ENCODE data around the gene ZNF239.
"Not testable (repeated sequence)": the region's sequence is repeated elsewhere in the genome, so short reads cannot be mapped to it uniquely, and the experiment has no call there.

The ZNF239 gene

DNA sequence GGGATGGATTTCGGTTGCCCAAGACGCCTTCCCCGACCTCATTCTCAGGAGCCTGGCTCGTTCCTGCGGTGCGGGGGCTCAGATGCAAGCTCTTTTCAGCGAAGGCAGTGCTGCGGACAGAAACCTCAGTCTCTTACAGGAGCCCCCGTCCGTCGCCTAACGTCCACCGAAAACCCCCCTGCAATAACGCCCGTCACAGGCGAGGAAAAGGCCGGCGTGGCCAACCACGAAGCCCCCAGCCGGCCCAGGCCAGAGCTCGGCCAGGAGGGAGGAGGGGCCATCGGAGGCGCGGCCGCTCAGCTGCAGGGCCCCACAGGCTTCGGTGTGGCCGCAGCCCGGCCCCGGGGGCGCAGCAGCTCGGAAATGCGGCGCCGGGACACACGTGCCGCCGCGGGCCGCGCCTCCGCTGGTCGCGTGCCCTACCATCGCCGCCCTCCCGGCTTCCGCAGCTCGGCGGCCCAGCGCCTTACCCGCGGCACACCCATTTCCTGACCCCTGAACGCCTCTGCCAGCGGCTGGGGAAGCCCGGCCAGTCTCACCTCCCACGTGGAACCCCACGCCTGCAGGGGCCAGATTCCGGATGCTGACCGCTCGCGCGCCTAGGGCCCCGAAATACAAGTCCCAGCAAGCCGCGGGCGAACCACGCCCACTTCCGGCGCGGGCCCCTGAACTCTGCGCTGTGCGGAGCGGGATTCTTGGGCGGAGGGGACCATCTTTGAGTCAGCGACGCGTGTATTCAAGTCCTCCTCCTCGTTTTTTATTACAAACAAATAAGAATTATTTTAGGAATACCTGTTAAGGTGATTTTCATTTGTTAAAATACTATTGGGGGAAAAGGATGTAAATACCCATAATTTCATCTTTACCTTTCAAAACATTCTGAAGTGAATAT is at the start of gene ZNF239:
TSS of gene ZNF239 (minus strand) at position 616 of the 892 bp plus-strand sequence. CDS start 16,537 bp downstream, outside the sequence.
- peak; percentile 92 for DNase-seq

DNA sequence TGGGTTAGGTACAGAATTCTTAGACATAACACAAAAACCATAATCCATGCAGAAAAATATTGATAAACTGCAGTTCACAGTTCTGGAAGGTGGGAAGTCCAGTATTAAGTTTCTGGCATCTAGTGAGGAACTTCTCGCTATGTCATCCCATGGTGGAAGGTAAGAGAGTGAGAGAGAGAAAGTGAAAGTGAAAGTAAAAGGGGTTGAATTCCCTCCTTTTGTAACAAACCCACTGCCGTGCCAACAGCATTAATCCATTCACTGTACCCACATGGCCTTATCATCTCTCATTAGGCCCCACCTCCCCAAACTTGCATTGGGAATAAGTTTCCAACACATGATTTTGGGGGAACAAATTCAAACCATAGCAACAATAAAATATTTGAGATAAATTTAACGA is 48.9 kb upstream of the ZNF239 start:
- no peak for DNase-seq

DNA sequence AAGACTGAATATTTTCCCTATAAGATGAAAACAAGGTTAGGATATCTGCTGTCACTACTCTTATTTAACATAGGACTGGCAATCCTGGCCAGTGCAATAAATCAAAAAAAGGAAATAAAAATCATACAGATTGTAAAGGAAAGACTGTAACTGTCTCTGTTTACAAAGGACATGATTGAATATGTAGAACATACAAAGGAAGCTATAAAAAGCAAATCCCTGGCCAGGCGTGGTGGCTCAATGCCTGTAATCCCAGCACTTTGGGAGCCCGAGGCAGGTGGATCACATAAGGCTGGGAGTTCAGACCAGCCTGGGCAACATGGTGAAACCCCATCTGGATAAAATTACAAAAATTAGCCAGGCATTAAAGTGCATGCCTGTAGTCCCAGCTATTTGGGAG is 47.6 kb upstream of the ZNF239 start:
- no peak for DNase-seq

DNA sequence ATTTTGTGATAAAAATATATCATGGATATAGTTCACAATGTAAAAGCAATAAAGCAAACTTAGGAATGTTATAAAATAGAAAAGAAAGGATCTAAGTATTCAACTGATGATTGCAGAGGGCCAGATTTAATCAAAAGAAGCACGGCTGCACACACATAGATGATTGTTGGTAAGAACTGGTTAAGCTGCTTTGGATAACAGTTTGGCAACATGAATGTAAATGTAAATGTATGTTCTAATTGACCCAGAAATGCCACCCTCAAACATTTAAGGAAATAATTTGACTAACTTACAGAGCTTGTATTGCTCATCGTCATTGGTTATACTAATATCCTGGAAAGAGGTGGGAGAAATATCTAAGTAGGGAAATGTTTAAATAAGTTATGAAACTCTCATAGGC is 45.0 kb upstream of the ZNF239 start:
- no peak for DNase-seq

DNA sequence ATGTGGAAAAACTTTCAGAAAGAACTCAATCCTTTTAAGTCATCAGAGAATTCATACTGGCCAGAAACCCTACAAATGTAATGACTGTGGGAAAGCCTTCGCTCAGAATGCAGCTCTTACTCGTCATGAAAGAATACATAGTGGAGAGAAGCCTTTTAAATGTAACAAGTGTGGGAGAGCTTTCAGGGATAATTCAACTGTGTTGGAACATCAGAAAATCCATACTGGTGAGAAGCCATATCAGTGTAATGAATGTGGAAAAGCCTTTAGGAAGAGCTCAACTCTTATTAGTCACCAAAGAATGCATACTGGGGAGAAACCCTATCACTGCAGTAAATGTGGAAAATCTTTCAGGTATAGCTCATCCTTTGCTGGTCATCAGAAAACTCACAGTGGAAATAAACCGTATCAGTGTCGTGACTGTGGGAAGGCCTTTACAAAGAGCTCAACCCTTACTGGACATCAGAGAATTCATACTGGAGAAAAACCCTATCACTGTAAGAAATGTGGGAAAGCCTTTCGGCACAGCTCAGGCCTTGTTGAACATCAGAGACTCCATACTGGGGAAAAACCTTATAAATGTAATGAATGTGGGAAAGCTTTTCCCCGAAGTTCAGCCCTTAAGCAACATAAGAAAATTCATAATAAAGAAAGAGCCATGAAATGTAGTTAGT is 42.4 kb upstream of the ZNF239 start:
- DNase-seq = no peak

DNA sequence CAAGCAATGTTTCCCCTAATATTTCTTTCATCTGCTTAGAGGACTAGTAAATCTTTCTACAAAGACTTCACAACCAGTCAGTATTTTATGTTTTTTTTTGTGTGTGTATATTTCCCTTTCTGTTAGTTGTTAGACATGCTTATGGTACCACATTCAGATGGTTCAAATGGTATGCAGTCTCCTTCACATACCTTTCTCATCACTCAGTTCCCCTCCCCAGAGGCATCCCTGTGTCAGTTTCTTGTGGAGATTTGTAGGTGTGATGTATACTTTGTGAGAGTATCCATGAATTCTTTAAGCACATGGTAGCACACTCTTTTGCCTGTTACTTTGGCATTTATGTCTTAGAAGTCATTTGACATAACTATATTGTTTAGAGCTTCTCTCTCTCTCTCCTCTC is 36.2 kb upstream of the ZNF239 start:
- no peak for DNase-seq

DNA sequence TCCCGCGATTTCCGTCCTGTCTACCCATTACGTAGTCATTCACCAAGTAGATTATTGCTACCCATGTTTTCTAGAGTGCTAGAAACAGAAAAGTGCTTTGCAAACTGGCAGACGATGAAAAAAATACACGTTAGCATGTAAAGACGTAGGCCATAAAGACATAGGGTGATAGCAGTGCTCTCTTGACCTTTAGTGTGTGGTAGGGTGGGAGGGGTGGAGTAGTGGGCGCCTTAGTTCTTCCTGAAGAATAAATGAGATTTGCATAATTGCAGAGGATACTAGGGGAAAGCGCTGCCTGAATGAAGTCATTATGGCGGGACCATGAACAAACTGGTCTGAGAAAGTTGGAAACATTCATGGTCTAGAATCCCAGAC is 32.8 kb upstream of the ZNF239 start:
- DNase-seq = no peak

DNA sequence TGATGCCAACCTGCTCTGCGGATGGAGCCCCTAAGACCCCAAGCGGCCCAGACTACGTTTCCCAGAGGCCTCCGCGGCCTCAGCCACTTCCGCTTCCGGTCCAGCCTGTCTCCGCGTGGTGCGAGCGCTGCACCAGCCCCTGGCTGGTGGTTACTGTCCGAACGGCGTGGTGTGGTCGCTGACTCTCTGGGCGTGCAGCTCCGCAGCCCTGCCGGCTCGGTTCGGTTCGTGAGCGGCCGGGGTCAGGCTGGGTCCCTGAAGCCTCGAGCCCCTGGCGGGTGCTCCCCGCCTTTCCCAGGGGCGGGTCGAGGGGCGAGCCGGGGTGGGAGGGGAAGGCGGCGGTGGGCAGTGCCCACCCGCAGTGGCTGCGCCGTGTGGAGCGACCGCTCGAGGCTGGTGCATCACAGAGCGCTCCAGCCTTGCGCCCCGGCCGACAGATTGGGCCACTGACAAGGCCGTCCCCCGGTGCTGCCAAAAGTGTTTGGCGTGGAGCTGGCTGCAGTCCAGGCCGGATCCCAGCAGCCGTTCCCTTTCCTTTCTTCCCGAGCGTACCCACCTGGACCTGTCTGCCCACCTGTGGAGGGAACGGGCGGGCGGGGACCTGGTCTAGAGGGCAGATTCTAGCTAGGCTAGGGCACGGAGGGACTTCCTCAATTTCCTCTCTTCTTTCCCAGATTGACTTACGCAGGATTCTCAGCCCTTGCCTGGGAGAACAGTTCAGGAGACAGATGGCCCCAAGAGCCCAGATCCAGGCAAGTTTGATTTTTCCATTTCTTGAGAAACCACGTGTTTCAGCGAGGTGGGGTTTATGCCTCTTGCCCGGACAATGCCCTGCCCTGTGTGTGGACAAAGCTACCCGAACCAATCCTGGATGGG is 32.1 kb upstream of the ZNF239 start, which contains the start of gene ZNF485:
TSS of gene ZNF485 (plus strand) at position 116 of the 876 bp plus-strand sequence. CDS start at position 729, 613 bp downstream.
- DNase-seq = peak; percentile 87

DNA sequence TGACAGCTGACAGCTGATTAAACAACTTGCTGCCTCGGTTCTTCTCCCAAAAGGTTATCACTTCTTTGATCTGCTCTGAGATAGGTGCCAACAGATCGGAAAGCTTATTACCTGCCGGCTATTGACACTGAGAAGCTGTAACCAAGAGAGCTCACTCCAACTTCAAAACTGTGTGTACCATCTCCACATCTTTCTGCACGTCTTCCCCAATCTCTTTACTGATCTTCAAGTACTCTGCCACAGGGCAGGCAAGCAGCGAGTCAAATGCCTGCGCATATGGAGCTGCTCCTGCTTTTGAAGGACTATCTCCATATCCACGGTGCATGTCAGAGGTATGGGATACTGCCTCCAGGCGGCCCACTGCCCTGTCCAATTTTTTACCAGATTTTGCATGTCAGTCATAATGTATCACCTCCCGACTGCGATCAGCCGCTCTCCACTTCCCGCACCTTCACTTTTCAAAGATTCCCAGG is 31.5 kb upstream of the ZNF239 start:
- no peak for DNase-seq

DNA sequence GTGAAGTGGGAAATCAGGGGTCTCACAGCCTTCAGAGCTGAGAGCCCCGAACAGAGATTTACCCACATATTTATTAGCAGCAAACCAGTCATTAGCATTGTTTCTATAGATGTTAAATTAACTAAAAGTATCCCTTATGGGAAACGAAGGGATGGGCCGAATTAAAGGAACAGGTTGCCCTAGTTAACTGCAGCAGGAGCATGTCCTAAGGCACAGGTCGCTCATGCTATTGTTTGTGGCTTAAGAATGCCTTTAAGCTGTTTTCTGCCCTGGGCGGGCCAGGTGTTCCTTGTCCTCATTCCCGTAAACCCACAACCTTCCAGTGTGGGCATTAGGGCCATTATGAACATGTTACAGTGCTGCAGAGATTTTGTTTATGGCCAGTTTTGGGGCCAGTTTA is 27.2 kb upstream of the ZNF239 start:
- DNase-seq = not testable (repeated sequence)

DNA sequence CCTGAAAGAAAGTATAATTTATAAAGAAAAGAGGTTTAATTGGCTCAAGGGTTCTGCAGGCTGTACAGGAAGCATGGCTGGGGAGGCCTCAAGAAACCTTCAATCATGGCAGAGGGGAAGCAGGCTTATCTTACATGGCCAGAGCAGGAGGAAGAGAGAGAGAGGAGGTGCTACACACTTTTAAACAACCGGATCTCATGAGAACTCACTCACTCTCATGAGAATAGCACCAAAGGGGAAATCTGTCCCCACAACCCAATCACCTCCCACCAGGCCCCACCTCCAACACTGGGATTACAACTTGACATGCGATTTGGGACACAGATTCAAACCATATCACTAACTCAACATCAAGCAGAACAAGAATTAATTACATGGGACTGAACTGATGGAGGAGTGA is 24.9 kb upstream of the ZNF239 start:
- no peak for DNase-seq

DNA sequence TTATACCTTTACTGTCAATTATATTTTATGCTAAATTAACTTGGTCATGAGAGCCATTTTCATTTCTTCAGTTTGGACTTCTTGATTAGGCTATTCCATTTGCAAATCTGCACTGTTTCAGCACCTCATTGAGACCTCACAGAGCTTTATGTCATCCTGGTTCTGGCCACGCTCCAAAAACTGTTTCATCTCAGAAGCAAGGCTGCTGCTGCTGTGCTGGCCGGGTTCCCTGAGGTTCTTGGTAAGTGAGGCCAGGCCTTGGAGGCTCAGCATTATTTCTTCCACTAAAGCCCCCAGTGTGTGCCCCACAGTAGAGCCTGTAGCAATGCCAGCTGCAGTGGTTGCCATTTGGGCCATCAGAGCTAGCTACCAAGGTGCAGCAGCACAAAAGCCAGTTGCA is 24.0 kb upstream of the ZNF239 start:
- no peak for DNase-seq

DNA sequence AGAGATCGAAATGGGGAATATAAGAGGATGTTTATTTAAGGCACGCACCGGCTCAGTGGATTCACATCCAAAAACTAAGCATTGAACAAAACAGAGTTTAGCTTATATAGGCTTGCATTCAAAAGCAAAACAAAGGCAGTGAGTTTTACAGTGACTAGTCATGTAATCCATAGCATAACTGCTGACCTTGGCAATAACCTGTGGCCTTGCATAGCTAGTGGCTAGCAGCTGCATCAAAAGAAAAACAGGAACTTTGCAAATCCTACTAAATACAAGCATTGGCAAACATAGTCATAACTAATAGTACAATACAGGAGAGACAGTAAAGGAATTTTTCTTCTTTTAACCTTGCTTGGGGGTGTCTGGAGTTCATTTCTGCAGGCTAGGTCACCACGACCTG is 22.1 kb upstream of the ZNF239 start:
- DNase-seq = no peak

DNA sequence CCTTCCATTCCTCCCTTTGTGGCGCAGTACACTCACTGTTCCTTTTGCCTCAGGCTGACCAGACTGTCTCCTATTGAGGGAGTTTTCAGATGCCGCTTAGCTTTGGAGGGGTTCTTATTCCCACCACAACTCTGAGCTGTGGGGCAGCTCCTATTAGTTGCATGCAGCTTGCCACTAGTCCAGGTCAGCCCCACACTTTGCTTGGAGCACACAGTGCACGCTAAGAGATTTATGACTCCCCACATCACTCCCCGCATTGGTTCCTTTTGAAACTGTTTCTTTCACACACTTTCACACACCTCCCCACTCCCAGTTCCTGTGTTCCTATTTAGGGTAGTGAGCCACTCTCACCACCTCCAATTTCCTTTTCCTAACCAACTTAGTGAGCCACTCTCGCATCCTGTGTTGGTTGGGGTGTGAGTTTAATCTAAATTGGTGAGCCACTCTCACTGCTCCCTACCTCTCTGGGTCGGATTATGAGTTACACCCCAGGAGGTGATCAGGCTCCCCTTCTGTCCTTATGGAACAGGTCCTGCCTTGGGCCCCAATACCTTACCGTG is 21.4 kb upstream of the ZNF239 start:
- no peak for DNase-seq

DNA sequence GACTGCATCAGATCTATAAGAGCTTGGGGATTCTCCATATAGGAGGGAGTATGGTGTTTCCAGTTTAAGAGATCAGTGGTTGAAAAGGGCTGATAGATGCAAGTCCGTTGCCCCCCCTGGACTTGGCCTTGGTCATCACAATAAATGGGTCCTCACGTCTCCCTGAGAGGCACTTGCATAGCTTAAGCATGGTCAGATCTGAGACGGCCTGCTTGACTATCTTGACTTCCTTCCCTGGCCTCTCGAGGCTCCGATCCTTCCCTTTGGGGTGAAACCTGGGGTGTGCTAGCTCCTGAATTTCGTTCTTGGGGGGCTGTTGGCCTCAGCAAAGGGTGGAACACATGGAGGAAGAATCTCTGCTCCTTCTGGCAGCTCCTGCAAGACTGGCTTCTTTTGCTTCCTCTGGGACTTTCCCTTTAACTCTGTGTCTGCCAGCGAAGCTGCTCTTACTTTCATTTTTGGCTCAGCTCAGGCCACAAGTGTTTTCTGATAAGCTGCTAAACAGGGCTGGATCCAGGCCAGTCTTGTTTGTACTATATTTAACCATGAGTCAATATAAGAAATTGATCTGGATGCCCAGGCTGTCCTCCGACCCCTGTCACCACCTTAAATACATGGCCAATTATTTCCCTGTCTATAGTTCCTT is 20.7 kb upstream of the ZNF239 start:
- DNase-seq = no peak

DNA sequence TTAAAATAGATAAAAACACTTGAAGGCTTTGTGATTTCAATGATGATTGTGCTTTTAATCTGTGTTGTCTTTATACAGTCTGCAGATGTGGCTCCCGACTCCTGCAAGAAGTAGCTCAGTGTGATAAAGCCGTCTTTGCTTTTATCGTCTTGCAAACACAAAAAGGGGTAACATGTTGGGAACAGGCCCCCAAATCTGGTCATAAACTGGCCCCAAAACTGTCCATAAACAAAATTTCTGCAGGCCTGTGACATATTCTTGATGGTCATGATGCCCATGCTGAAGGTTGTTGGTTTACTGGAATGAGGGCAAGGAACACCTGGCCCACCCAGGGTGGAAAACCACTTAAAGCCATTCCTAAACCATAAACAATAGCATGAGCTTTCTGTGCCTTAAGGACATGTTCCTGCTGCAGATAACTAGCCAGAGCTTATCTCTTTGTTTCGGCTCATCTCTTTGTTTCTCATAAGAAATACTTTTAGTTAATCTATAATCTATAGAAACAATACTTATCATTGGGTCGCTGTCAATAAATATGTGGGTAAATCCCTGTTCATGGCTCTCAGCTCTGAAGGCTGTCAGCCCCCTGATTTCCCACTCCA is 17.0 kb upstream of the ZNF239 start:
- no peak for DNase-seq

DNA sequence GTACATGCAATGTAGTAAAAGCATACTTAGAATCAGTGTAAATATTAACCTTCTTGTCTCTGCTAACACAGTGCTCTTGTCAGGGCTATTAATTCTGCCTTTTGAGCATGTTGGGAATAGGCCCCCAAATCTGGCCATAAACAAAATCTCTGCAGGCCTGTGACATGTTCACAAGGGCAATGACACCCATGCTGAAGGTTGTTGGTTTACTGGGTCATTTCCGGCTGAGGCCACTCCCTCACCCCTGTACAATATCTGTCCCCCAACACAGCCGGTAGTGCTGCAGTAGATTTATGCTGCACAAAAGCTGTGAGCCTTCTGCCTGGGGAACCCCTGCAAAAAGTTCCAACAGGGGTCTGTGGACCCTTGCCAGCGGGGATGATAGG is 12.3 kb upstream of the ZNF239 start:
- not testable (repeated sequence) for DNase-seq

DNA sequence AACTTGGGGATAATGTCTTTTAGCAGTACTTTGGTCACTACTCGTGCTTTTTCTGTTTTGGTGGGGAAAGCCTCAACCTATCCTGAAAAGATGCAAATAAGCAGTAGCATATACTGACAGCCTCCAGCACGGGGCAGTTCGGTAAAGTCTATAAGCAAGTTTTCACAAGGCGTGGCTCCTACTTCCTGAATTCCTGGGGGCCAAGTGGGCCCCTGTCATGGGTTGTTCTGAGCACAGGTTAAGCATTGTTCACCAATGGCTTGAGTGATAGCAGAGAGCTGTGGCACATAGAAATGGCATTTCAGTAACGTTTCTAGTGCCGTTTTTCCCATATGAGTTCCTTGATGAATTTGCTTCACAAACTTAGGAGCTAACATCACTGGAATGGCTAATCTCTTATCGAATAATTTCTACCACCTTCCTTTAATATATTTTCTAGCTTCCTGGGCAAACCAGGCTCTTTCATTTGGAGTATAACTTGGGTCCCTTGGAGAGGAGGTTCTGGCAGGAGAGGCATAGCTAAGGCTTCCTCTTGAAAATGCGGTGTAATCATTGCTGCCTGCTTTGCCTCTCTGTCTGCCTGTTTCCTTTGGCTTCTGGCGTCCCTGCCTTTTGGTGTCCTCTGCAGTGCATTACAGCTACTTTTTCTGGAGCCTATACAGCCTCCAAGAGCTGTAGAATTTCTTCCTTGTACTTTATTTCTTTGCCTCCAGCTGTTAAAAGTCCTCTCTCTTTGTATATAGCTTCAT is 11.7 kb upstream of the ZNF239 start:
- DNase-seq = no peak

DNA sequence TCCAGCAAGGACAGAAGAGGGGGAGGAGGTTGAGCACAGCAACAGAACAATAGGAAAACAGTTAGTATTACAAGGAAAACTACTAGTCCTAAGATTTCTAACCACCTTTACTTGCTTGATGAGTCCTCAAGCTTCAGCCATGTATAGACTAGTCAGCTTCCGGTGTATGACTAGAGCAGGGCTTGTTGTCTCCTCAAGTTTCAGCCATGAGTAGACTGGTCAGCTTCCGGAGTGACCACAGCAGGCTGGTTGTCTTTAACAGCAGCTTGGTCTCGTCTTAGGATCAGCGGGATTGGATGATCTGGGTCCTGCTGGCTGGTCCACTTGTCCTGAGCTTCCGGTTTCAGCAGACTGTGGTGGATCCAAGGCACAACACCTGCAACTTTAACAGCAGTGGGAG is 10.6 kb upstream of the ZNF239 start:
- no peak for DNase-seq

DNA sequence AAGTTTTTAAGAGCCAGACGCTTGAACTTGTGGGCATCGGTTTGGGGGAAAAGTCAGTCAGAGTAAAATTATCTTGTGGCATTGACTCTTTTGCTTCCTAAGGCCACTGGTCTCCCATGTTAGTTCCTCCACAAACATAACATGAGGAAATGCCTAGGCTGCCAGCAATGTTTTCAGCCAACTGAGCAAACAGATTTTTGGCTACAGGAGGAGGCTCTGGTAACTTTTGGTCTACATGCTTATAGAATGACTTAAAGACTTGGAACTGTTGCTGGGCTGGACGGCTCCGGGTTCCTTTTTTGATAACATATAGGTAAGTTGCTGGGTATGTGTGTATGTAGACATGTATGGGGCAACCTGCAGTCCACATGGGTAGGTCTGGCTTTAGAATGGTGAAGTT is 9.6 kb upstream of the ZNF239 start:
- DNase-seq = no peak

DNA sequence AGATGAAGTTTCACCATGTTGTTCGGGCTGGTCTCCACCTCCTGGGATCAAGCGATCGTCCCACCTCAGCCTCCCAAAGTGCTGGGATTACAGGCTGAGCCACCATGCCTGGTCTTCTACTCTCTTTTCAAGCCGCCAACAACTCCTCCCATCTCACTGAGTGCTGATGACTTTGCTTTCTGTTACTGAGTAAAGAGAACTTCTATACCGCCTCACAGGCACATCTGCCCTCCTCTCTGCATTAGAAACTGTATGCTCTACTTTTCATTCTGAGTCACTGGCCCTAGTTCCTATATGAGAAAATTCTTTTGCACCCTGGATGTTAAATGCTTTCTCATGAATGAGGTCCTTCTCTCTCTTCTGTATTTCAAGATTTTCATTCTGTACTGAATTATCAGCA is 2.2 kb upstream of the ZNF239 start:
- no peak for DNase-seq

Data from right forelimb (tissue), 1 donor.